H1 (cell line): ENCODE results near the gene DYNC2H1.

Experiments
- CTCF ChIP-seq, 3 experiments: IDR thresholded peaks; 1 replicate in 2 of 3; 2 replicates in 1 of 3; pipeline versions ENCODE4 v1.5.1 to v1.6.1; 2011; ENCODE audit warnings: low read length in 3 of 3, mild to moderate bottlenecking in 3 of 3, inconsistent platforms in 2 of 3, low read depth in 1 of 3, moderate library complexity in 1 of 3; ENCODE audit not compliant: insufficient read depth in 1 of 3; ENCODE audit errors: control extremely low read depth in 1 of 3
- EP300 ChIP-seq, 2 experiments: IDR thresholded peaks; 1 replicate in 1 of 2; 2 replicates in 1 of 2; pipeline ENCODE4 v1.6.1; 2011 to 2012; ENCODE audit warnings: low read depth in 2 of 2, low read length in 2 of 2, mild to moderate bottlenecking in 2 of 2, borderline replicate concordance in 1 of 2, inconsistent platforms in 1 of 2, moderate library complexity in 1 of 2
- POLR2AphosphoS5 ChIP-seq: IDR thresholded peaks from 2 replicates; pipeline ENCODE4 v1.6.1; 2011; ENCODE audit warnings: low read depth, low read length
- SRF ChIP-seq: IDR thresholded peaks from 2 replicates; pipeline ENCODE4 v1.6.1; 2011; ENCODE audit warnings: mild to moderate bottlenecking, low read depth, low read length, moderate library complexity
- TF ChIP-seq, protein P1 (sequence below): IDR thresholded peaks from 2 replicates; pipeline ENCODE4 v1.6.1; 2012; ENCODE audit warnings: low read length, inconsistent platforms

- no peak for TF ChIP-seq EP300 (IDR thresholded peaks at IDR 0.05; ENCODE audit: borderline replicate concordance in 1 of 2, low read depth in 2 of 2, low read length in 2 of 2)
- TF ChIP-seq CTCF (IDR thresholded peaks at IDR 0.05; ENCODE audit: control extremely low read depth in 1 of 3, insufficient read depth in 1 of 3, low read depth in 1 of 3, low read length in 3 of 3): no peak
- TF ChIP-seq POLR2AphosphoS5: no peak
- TF ChIP-seq, protein P1, sequence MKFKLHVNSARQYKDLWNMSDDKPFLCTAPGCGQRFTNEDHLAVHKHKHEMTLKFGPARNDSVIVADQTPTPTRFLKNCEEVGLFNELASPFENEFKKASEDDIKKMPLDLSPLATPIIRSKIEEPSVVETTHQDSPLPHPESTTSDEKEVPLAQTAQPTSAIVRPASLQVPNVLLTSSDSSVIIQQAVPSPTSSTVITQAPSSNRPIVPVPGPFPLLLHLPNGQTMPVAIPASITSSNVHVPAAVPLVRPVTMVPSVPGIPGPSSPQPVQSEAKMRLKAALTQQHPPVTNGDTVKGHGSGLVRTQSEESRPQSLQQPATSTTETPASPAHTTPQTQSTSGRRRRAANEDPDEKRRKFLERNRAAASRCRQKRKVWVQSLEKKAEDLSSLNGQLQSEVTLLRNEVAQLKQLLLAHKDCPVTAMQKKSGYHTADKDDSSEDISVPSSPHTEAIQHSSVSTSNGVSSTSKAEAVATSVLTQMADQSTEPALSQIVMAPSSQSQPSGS: no peak
- no peak for TF ChIP-seq SRF
Observed at GRCh38 chr11:103215812-103216211, 106.6 kb downstream of the DYNC2H1 start.
